ENCODE measurements around the gene LRRC43. TPM values are rescaled to one million over a fixed set of nuclear protein-coding genes. Genes with fewer than 3 reads are reported as not detected.

The LRRC43 gene
- total and polyA plus RNA-seq, 2 of the 4 experiments (the other 2 are of a cell fraction) = 0.26 to 0.36 TPM

DNA sequence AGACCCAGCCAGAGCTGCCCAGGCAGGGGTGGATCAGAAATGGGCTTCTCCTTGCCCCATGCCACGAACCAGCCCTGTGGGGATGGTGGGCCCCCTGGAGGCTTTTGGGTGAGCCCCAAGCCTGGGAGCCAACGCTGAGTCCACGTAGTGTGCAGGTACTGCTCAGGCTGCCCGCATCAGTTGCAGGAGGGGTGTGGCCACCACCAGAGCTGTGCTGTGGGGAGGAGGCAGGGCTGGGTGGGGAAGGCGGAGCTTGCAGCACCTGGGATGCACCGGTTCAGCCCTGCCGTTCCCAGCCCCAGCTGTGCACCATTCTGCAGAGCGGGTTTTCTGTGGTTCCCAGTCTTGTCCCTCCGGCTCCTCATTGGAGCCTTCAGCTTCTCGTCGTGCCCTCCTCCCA lies 45.2 kb upstream of the LRRC43 start:
- Histone ChIP-seq H4K5ac (ENCODE audit: low read depth, low read length) (no peak overlapping the region), H3K4me3 (ENCODE audit: insufficient read depth, low read depth, low read length) (no peak overlapping the region), H3K23ac (ENCODE audit: low read depth, low read length) (no peak overlapping the region), H3K9me1 (ENCODE audit: insufficient read depth, low read length) (no peaks in the 10 kb centered on the region), H2AFZ (replicated peaks; ENCODE audit: low read length, poor library complexity) (peak overlapping the region; percentile 43), H3K27me3 (ENCODE audit: control insufficient read depth, insufficient read depth, low read length) (no peaks in the 10 kb centered on the region), H3K18ac (ENCODE audit: low read depth, low read length) (no peak overlapping the region), H2BK120ac (ENCODE audit: low read depth, low read length) (no peak overlapping the region), H3K9ac (ENCODE audit: low read depth, low read length) (no peak overlapping the region), H2BK15ac (ENCODE audit: low read depth, low read length) (no peak overlapping the region), H4K91ac (ENCODE audit: insufficient read depth, low read depth, low read length) (no peak overlapping the region), H3K4me1 (ENCODE audit: control insufficient read depth, insufficient read depth, low read length) (no peaks in the 10 kb centered on the region), H3K27ac (ENCODE audit: insufficient read depth, low read length) (no peak overlapping the region), H2AK5ac (ENCODE audit: low read depth, low read length) (no peak overlapping the region), H4K20me1 (ENCODE audit: insufficient read depth, low read length) (no peaks in the 10 kb centered on the region), H2BK5ac (ENCODE audit: low read depth, low read length, poor library complexity, severe bottlenecking) (no peak overlapping the region), H3K4me2 (ENCODE audit: low read depth, low read length) (no peak overlapping the region), H3K79me1 (ENCODE audit: low read depth in 1 of 2, low read length in 2 of 2) (no peaks in the 10 kb centered on the region), H3K36me3 (ENCODE audit: control insufficient read depth, insufficient read depth, low read length) (peaks cover 71% of the 10 kb centered on the region), H4K8ac (ENCODE audit: low read depth in 2 of 2, low read length in 2 of 2) (no peak overlapping the region), H3K9me3 (ENCODE audit: control insufficient read depth, insufficient read depth, low read length) (no peaks in the 10 kb centered on the region), H2BK20ac (ENCODE audit: low read depth, low read length) (no peak overlapping the region), H3K4ac (ENCODE audit: low read depth, low read length) (no peak overlapping the region), H3K56ac (ENCODE audit: extremely low read depth, insufficient read depth, low read length) (no peak overlapping the region), H3K14ac (replicated peaks; ENCODE audit: low read depth, low read length) (no peak overlapping the region), H2AK9ac (replicated peaks; ENCODE audit: low read depth, low read length, poor library complexity) (peak overlapping the region; percentile 61)
- CTCF ChIA-PET = no interaction called here
- in situ Hi-C loops (cut with MboI; ENCODE audit: low sequenced_read_pairs) = no loop called here
- dilution Hi-C loops (cut with HindIII; ENCODE audit: low sequenced_read_pairs, unreplicated experiment) = no loop called here
- intact Hi-C loops (cut with micrococcal nuclease) = no loop called here
- WGBS, 2 experiments (ENCODE audit: extremely low coverage in 2 of 2, insufficient read length in 1 of 2) = 69% methylated on average over 7 of the region's 11 CpGs; no CpG with 5 or more reads in 1 of the 2 experiments
- POLR2A ChIA-PET (ENCODE audit: unreplicated experiment) = no interaction called here
- ATAC-seq (ENCODE audit: low read depth) (no peak), DNase-seq (no peak)
- no peak for TF ChIP-seq CEBPB (IDR thresholded peaks at IDR 0.05; ENCODE audit: low read depth, low read length)
- no peak for TF ChIP-seq MAFK (IDR thresholded peaks at IDR 0.05; ENCODE audit: low read depth, low read length)
- TF ChIP-seq RCOR1 (IDR thresholded peaks at IDR 0.05; ENCODE audit: insufficient replicate concordance, low read length) = no peak
- no peak for TF ChIP-seq POLR2A (IDR thresholded peaks at IDR 0.05; ENCODE audit: low read depth, low read length)
- TF ChIP-seq, protein P1, sequence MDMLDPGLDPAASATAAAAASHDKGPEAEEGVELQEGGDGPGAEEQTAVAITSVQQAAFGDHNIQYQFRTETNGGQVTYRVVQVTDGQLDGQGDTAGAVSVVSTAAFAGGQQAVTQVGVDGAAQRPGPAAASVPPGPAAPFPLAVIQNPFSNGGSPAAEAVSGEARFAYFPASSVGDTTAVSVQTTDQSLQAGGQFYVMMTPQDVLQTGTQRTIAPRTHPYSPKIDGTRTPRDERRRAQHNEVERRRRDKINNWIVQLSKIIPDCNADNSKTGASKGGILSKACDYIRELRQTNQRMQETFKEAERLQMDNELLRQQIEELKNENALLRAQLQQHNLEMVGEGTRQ (IDR thresholded peaks at IDR 0.05; ENCODE audit: low read depth, low read length) = no peak
- TF ChIP-seq, protein P2, sequence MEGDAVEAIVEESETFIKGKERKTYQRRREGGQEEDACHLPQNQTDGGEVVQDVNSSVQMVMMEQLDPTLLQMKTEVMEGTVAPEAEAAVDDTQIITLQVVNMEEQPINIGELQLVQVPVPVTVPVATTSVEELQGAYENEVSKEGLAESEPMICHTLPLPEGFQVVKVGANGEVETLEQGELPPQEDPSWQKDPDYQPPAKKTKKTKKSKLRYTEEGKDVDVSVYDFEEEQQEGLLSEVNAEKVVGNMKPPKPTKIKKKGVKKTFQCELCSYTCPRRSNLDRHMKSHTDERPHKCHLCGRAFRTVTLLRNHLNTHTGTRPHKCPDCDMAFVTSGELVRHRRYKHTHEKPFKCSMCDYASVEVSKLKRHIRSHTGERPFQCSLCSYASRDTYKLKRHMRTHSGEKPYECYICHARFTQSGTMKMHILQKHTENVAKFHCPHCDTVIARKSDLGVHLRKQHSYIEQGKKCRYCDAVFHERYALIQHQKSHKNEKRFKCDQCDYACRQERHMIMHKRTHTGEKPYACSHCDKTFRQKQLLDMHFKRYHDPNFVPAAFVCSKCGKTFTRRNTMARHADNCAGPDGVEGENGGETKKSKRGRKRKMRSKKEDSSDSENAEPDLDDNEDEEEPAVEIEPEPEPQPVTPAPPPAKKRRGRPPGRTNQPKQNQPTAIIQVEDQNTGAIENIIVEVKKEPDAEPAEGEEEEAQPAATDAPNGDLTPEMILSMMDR (conservative IDR thresholded peaks at IDR 0.05; ENCODE audit: low read depth, low read length) = no peak
- TF ChIP-seq RAD21 (IDR thresholded peaks at IDR 0.05; ENCODE audit: low read length) = no peak
- TF ChIP-seq, protein P3, sequence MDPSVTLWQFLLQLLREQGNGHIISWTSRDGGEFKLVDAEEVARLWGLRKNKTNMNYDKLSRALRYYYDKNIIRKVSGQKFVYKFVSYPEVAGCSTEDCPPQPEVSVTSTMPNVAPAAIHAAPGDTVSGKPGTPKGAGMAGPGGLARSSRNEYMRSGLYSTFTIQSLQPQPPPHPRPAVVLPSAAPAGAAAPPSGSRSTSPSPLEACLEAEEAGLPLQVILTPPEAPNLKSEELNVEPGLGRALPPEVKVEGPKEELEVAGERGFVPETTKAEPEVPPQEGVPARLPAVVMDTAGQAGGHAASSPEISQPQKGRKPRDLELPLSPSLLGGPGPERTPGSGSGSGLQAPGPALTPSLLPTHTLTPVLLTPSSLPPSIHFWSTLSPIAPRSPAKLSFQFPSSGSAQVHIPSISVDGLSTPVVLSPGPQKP (IDR thresholded peaks at IDR 0.05; ENCODE audit: borderline replicate concordance, low read depth, low read length) = no peak
- no peak for TF ChIP-seq MAZ (IDR thresholded peaks at IDR 0.05; ENCODE audit: borderline replicate concordance, low read depth, low read length)
- no peak for TF ChIP-seq NFE2L2 (IDR thresholded peaks at IDR 0.05; ENCODE audit: low read depth, low read length)
- no peak for TF ChIP-seq BHLHE40 (IDR thresholded peaks at IDR 0.05; ENCODE audit: low read depth, low read length)
- no peak for TF ChIP-seq FOS (IDR thresholded peaks at IDR 0.05; ENCODE audit: low read depth, low read length)
- no peak for TF ChIP-seq MXI1 (IDR thresholded peaks at IDR 0.05; ENCODE audit: borderline replicate concordance, low read depth, low read length)
- no peak for TF ChIP-seq RFX5 (IDR thresholded peaks at IDR 0.05; ENCODE audit: low read depth, low read length)
- no peak for TF ChIP-seq SMC3 (IDR thresholded peaks at IDR 0.05; ENCODE audit: low read depth, low read length)
- no peak for TF ChIP-seq CHD1 (IDR thresholded peaks at IDR 0.05; ENCODE audit: low read depth, low read length)
- no TSS peak for BruUV-seq (replicated peaks)

Data from IMR-90 (cell line).